NCI-H1105 treated with DMSO at 0.1 percent for 48 hours (cell line): ENCODE measurements around the gene SLCO2A1.

Experiments
- DNase-seq: peaks from one replicate; lab custom pipeline; 2025; lab: John Stamatoyannopoulos, UW

The SLCO2A1 gene

DNA sequence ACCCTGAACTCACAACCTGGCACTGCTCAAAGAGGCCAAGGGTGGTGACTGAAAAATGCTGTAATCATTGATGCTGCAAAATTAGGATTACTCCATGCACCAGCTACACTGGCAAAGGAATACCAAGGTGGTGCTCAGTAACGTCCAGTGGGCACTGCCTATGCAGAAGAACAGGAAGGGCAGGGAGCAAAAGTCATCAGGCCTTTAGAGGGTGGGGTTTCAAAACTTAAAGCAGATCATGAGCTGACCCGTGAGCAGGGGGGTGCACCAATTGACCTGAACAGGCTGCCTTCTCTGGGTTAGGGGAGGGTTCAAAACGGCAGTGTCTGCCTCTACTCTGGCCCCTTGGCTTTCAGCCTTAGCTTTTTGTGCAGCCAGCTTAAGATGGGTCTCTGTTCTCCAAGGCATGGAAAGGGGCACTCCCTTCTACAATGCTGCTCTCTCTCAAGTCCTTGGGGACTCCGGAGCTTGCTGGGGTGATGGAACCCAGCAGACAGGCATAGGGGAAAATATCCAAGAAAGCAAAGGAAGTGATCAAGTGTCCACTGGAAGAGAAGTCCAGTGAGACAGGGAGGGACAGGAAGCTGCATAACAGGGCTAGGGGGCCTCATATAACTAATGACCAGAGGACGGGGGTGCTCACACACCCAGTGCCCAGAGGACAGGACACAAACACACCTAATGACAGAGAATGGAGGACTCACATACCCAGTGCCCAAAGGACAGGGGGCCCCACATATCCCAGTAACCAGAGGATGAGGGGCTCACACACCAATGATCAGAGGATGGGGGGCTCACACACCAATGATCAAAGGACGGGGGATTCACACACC lies 145.5 kb downstream of the SLCO2A1 start:
- no peak for DNase-seq

DNA sequence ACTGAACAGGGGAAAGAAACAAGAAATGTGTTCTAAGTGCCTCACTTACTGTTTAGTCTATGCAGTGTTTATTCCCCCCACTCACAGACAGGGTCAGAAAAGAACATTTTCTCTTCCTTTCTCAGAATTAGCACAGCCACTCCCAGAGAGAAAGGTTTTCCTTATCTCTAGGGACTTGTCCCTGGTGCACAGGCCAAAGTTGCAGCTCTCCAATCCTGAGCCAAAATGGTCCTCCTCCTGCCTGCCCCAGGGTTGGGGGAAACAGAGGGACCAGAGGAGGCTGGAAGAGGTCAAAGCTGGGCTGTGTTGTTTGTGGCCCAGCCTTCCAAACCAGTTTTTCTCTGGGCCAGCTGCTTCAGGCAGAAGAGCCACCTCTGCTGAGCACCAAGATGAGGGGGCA lies 146.1 kb downstream of the SLCO2A1 start:
- DNase-seq, result no peak

DNA sequence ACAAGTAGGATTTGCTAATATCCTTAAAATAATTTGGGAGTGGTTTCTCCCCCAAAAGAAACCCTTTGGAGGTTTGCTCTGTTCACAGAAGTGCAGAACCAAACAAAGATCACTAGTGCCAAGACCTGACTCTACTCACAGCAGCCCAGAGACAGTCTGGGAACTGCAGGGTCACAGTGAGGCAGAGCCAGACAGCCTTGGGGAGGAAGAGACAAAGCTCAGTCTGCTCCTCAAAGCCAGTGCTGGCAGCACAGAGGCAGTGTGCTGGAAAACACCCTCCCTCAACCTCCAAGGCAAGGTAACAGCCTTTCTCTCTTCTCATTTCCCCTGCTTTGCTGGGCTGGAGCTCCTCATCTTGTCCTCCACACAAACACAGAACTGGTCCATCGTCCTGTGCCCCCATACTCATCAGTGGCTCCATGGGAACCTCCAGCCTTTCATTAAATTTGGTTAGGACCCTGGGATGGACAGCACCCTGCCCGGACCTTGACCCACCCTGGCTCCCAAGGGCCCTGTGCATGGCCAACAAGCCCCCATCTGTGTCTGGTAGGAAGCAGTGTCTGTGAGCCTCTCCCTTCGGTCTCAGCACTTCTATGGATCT lies 146.6 kb downstream of the SLCO2A1 start:
- no peak for DNase-seq

DNA sequence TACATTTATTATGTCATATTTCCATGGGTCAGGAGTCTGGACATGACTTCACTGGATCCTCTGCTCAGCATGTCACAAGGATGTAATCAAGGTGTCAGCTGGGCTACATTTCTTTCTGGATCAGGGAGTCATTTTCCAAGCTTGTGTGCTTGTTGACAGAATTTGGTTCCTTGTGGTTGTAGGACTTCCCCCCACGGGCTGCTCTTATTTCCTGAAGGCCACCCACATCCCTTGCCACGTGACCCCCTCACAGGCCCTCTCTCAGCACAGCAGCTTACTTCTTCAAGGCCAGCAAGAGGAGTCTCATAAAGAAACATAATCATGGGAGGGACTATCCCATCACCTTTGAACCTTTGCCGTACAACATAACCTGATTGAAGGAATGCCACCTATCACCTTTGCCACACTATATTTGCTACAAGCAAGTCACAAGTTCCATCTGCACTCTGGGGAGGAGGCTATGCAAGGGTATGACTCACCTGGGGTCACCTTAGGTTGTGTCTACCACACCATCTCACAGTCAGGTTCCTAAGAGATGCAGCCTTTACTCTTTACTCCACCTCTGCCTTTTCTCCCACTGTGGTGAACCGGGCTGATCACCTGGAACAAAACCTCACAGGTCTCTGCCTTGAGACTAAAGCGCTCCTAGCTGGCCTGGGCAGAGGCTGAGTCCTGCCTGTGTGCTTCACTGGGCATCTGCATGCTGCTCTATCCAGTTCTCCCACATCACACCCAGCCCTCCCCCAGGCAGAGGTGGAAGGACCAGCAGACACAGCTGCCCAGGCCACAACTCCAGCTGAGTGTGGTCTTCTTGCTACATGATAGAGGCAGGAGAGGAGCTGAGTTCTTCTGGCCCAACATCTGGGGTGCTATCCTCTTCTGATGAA lies 147.5 kb downstream of the SLCO2A1 start:
- no peak for DNase-seq

DNA sequence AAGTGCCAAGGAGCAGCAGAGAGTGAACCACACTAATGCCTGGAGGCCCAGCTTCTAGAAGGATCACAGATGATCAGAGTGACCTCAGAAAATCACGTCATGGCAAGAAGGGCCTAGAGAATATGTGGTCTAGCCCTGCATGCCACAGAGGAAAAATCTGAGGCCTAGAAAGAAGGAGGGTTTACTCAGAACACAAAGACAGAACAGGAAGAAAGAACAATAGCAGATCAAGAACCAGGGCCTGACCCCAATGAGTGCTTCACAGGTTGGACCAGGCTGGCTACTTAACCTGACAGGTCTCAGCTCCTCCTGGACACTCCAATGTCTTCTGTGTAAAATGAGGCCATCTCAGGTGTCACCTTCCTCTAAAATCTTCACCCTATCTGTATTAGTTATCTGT lies 148.2 kb downstream of the SLCO2A1 start:
- DNase-seq, result no peak

DNA sequence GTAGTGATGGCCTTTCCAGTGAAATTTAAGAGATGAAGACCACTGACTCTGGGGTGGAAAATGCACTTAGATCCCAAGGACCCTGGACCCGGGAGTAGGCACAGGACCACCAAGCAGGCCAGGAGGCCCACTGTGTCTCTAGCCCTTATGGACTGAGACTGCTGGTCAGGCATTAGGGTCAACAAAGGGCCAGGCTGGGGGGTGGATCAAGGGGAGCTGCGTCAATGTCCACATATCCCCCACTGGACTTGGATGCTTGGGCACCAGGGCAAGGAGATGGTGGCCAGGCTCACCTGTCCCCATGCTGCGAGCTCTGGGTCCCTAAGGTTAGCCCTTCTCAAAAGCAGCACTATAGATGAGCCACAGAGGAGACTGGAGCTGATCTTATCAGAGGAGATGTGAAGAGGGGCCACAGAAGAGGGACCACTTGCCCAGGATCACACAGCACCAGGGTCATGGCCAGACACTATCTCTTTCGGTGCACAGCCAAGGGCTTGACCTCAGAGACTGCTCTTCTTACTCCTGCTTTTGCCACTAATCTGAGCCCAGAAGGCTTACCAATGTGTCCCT lies 148.8 kb downstream of the SLCO2A1 start:
- no peak for DNase-seq

DNA sequence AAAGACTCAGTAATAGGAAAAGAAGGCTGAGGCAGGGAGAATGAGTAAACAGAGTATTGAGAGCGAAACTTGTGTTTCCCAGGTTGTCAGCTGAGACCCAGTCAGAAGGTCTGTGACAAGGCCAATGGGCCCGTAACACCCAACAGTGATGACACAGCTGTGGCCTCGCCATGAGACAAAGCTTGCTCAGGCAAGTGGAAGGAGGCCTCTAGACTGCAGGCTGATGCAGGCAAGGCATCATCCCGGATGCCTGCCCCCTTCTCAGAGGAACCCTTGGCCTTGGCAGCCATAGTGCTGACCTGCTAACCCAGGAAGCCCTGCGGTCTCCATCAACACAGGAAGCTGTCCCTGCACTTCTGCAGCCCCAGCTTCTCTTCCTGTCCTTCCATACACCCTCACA lies 149.4 kb downstream of the SLCO2A1 start:
- no peak for DNase-seq

DNA sequence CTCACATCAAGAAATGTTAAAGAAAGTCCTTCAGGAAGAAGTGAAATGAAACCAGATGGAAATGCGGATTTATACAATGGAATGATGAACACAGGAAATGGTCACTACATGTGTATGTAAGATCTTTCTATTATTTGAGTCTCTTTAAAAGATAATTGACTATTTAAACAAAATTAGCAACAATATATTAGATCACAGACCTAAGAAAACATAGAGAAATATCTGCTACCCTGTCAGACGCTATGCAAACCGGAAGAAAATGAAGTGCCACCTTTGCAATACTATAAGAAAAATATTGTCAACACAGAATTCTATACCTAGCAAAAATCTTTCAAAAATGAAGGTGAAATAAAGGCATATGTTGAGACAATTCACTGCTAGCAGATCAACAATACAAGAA lies 151.2 kb downstream of the SLCO2A1 start:
- DNase-seq, result no peak
